Measurements from ENCODE around the gene CPNE9.

DNA sequence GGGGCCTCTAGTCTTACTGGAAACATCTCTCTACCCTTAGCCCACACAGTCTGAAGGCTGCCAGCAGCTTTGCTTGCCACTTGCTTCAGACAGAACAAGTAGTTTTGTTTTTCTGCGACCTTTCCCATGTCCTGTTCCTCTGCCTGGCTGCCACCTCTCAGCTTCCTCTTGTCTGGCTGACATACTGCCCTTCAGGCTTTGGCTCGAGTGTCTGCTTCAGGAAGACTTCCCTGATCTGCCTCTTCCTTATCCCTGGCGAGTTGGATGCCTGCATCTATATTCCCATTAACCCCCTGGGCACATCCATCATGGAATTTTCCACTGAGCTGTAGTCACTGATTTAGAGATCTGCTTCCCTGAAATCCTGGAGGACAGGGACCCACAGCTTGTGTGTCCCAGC, 25.1 kb upstream of the CPNE9 start:
- TF ChIP-seq, protein P1, sequence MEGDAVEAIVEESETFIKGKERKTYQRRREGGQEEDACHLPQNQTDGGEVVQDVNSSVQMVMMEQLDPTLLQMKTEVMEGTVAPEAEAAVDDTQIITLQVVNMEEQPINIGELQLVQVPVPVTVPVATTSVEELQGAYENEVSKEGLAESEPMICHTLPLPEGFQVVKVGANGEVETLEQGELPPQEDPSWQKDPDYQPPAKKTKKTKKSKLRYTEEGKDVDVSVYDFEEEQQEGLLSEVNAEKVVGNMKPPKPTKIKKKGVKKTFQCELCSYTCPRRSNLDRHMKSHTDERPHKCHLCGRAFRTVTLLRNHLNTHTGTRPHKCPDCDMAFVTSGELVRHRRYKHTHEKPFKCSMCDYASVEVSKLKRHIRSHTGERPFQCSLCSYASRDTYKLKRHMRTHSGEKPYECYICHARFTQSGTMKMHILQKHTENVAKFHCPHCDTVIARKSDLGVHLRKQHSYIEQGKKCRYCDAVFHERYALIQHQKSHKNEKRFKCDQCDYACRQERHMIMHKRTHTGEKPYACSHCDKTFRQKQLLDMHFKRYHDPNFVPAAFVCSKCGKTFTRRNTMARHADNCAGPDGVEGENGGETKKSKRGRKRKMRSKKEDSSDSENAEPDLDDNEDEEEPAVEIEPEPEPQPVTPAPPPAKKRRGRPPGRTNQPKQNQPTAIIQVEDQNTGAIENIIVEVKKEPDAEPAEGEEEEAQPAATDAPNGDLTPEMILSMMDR (IDR thresholded peaks at IDR 0.05; ENCODE audit: low read length) = no peak
- TF ChIP-seq EZH2 (optimal IDR thresholded peaks at IDR 0.05; ENCODE audit: low read depth, low read length) = no peak

All from MM.1S (cell line).